Placental pericyte (primary cell): ENCODE results near the gene SENP2. TPM values are rescaled to one million over a fixed set of nuclear protein-coding genes. Genes with fewer than 3 reads are reported as not detected.

Experiments
- small RNA-seq: library from RNA; depleted of rRNA; stranded (forward); fragments of <200 nt; gene quantifications from one replicate; pipeline ENCODE3, GENCODE V24; 2012; ENCODE audit warnings: low replicate concordance
- total RNA-seq: library from RNA; depleted of rRNA; stranded (reverse); fragments of >200 nt; gene quantifications from 2 replicates; pipeline ENCODE4 v1.2.3, GENCODE V29; 2012

Gene SENP2
- 31.8 and 37.9 TPM in 2 replicates for total RNA-seq

GRCh38 chr3:185585859-185586685 lies at the start of gene SENP2:
TSS of gene SENP2 (plus strand) at chr3:185586295. CDS start at chr3:185586414, 119 bp downstream.

GRCh38 chr3:185552358-185552877 lies 33.7 kb upstream of the SENP2 start, which contains the start of gene LIPH:
TSS of gene LIPH (minus strand) at chr3:185552588. CDS start at chr3:185552471, 117 bp downstream.

Small RNAs within 50 kb of the gene (small RNA-seq; reads per million reads assigned to genes)
- gene AC133473.1 = not detected

Other genes with a start within 250 kb of the SENP2 start
- gene MAP3K13, start 223.2 kb upstream of the SENP2 start, total RNA-seq = 10.1 and 11.7 TPM in 2 replicates
- 11.2 and 17.0 TPM in 2 replicates for gene TMEM41A, start 87.3 kb upstream of the SENP2 start, total RNA-seq
- 0.14 TPM in 1 of 2 replicates, not detected in the other for gene LIPH, start 33.7 kb upstream of the SENP2 start, total RNA-seq
- gene IGF2BP2, start 238.7 kb downstream of the SENP2 start, total RNA-seq = 111 and 141 TPM in 2 replicates